Calu3 (cell line): ENCODE results near the gene PPHLN1. TPM values are rescaled to one million over a fixed set of nuclear protein-coding genes. Genes with fewer than 3 reads are reported as not detected.

Experiments
- BruUV-seq: library from RNA; stranded (reverse); fragments of 400-500 nt; replicated peaks from 2 replicates; lab custom pipeline; 2021; lab: Mats Ljungman, UMichigan
- CTCF ChIA-PET: fragments of 300-600 bp; sonication (Branson Sonifier 250); formaldehyde crosslinking; loops from one replicate; lab custom pipeline; 2022; ENCODE audit warnings: antibody characterized with exemption; lab: Charles Lee
- DNase-seq: peaks from one replicate; pipeline ENCODE4 v3.0.0; 2022
- H3K27ac Mint-ChIP-seq: one replicate; pipeline ENCODE4 v1.8.0; 2022; ENCODE audit warnings: mixed read lengths; ENCODE audit not compliant: unreplicated experiment
- H3K27me3 Mint-ChIP-seq: one replicate; pipeline ENCODE4 v1.8.0; 2022; ENCODE audit warnings: mixed read lengths; ENCODE audit not compliant: unreplicated experiment
- H3K36me3 Mint-ChIP-seq: one replicate; pipeline ENCODE4 v1.8.0; 2022; ENCODE audit warnings: mild to moderate bottlenecking, moderate library complexity, mixed read lengths; ENCODE audit not compliant: insufficient read depth, unreplicated experiment
- H3K4me1 Mint-ChIP-seq: one replicate; pipeline ENCODE4 v1.8.0; 2022; ENCODE audit warnings: mild to moderate bottlenecking, low read depth, mixed read lengths; ENCODE audit not compliant: unreplicated experiment
- H3K4me3 Mint-ChIP-seq: one replicate; pipeline ENCODE4 v1.8.0; 2022; ENCODE audit warnings: mild to moderate bottlenecking, low read depth, moderate library complexity, mixed read lengths; ENCODE audit not compliant: unreplicated experiment
- H3K9me3 Mint-ChIP-seq: one replicate; pipeline ENCODE4 v1.8.0; 2022; ENCODE audit warnings: low read depth, mixed read lengths; ENCODE audit not compliant: unreplicated experiment
- intact Hi-C: fragments of 100-400 bp; cut with micrococcal nuclease; formaldehyde crosslinking; loops from one replicate; pipeline ENCODE4 v1.10.0; 2022; ENCODE audit not compliant: unreplicated experiment
- total RNA-seq: library from RNA; stranded (reverse); gene quantifications from 2 replicates; pipeline ENCODE4 v1.2.3, GENCODE V29; 2022
- TF ChIP-seq, protein P1 (sequence below): fragments of 200-600 bp; IDR thresholded peaks from one replicate; pipeline ENCODE4 v1.8.0; 2022; ENCODE audit warnings: antibody characterized with exemption; ENCODE audit not compliant: unreplicated experiment

Gene PPHLN1
- total RNA-seq, 1 experiment from 2014 or later: 41.5 TPM

DNA sequence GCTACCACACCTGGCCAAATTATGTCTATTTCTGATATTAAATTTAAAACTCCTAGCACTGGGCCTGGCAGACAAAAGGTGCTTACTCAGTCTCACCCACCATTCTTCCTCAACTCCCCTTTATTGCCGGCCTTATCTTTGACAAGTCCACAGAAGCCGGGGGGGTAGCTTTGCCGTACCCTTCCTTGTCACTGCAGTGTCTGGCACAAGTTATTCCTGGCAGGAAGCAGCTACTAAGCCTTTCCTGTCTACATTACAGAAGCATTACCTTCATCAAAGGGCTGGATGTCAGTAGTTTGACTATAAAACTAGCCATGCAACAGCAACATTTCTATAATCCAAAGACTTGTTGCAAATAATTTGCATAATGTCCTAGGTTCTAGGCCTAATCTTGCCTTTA, 136.5 kb downstream of the PPHLN1 start:
- no TSS peak for BruUV-seq
- Mint-ChIP-seq H3K27ac (no peak overlapping the region), H3K4me3 (no peak overlapping the region), H3K4me1 (no peaks in the 10 kb centered on the region), H3K36me3 (peaks cover 24% of the 10 kb centered on the region), H3K27me3 (no peaks in the 10 kb centered on the region), H3K9me3 (no peaks in the 10 kb centered on the region)
- DNase-seq: no peak
- TF ChIP-seq, protein P1, sequence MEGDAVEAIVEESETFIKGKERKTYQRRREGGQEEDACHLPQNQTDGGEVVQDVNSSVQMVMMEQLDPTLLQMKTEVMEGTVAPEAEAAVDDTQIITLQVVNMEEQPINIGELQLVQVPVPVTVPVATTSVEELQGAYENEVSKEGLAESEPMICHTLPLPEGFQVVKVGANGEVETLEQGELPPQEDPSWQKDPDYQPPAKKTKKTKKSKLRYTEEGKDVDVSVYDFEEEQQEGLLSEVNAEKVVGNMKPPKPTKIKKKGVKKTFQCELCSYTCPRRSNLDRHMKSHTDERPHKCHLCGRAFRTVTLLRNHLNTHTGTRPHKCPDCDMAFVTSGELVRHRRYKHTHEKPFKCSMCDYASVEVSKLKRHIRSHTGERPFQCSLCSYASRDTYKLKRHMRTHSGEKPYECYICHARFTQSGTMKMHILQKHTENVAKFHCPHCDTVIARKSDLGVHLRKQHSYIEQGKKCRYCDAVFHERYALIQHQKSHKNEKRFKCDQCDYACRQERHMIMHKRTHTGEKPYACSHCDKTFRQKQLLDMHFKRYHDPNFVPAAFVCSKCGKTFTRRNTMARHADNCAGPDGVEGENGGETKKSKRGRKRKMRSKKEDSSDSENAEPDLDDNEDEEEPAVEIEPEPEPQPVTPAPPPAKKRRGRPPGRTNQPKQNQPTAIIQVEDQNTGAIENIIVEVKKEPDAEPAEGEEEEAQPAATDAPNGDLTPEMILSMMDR: no peak
- intact Hi-C loops: no loop called here
- CTCF ChIA-PET: no interaction called here

DNA sequence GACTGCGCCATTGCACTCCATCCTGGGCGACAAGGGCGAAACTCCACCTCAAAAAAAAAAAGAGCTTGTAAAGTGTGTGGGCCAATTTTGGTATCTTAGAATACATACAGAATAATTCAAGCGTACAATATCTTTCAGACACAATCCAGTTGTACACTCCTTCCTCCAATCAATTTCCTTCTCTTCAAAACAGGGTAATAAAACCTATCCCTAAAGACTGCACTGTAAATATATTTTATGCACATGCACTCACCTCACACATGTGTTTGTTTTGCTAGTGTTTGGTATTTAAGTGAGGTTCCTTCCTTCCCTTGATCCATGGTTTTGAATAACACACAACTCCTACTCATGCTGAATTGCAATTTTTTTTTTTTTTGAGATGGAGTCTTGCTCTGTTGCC, 137.7 kb downstream of the PPHLN1 start:
- H3K4me3 Mint-ChIP-seq: no peak overlapping the region
- H3K36me3 Mint-ChIP-seq: peaks cover 24% of the 10 kb centered on the region
- no peak for DNase-seq
- no TSS peak for BruUV-seq
- no peaks in the 10 kb centered on the region for H3K27me3 Mint-ChIP-seq
- no peak overlapping the region for H3K27ac Mint-ChIP-seq
- H3K9me3 Mint-ChIP-seq: no peaks in the 10 kb centered on the region
- TF ChIP-seq, protein P1: no peak
- CTCF ChIA-PET: interaction anchor here (0.7 kb wide), 1 partner anchor 9 kb away, joined by 3 read pairs; no protein-coding TSS in a partner anchor
- intact Hi-C loops: no loop called here
- H3K4me1 Mint-ChIP-seq: no peaks in the 10 kb centered on the region

- no TSS peak for BruUV-seq
- no peak for DNase-seq
- TF ChIP-seq, protein P1: no peak
- CTCF ChIA-PET: no interaction called here
- Mint-ChIP-seq H3K4me1 (peaks cover 14% of the 10 kb centered on the region), H3K4me3 (no peak overlapping the region), H3K27me3 (no peaks in the 10 kb centered on the region), H3K9me3 (no peaks in the 10 kb centered on the region), H3K36me3 (peaks cover 27% of the 10 kb centered on the region), H3K27ac (no peak overlapping the region)
- intact Hi-C loops: no loop called here
These were observed 142.4 kb downstream of the PPHLN1 start for GRCh38 chr12:42468341-42468821.

- Mint-ChIP-seq H3K27ac (no peak overlapping the region), H3K36me3 (peaks cover 26% of the 10 kb centered on the region)
- no peak for DNase-seq
These were observed 143.0 kb downstream of the PPHLN1 start for GRCh38 chr12:42468921-42469320.

More at GRCh38 chr12:42468921-42469320, 143.0 kb downstream of the PPHLN1 start:
- Mint-ChIP-seq H3K27me3 (no peaks in the 10 kb centered on the region), H3K9me3 (no peaks in the 10 kb centered on the region), H3K4me1 (peaks cover 14% of the 10 kb centered on the region), H3K4me3 (no peak overlapping the region)
- BruUV-seq: no TSS peak
- TF ChIP-seq, protein P1: no peak
- CTCF ChIA-PET: no interaction called here
- intact Hi-C loops: no loop called here
